ENCODE results near the gene MEGF9. TPM values are rescaled to one million over a fixed set of nuclear protein-coding genes. Genes with fewer than 3 reads are reported as not detected.
"Not testable (repeated sequence)": the region's sequence is repeated elsewhere in the genome, so short reads cannot be mapped to it uniquely, and the experiment has no call there.

The MEGF9 gene
- 8.7 TPM in 2 replicates for total RNA-seq

GRCh38 chr9:120714088-120714845 is at the start of gene MEGF9:
MEGF9 (minus strand) TSS chr9:120714470; CDS start chr9:120714358, 112 bp downstream.
- intact Hi-C loops (cut with micrococcal nuclease): loop anchor here (1.0 to 5.0 kb wide), 7 partner anchors 78 to 658 kb away; partner anchors contain the start of genes CDK5RAP2, FBXW2, PSMD5 and RAB14

- intact Hi-C loops (cut with micrococcal nuclease): no loop called here
Observed at GRCh38 chr9:120761006-120761405, 46.7 kb upstream of the MEGF9 start.

- intact Hi-C loops (cut with micrococcal nuclease): loop anchor here (5.0 kb wide), 3 partner anchors 82 to 312 kb away; partner anchors contain the start of genes CNTRL and PSMD5
Observed at GRCh38 chr9:120759755-120760400, 45.6 kb upstream of the MEGF9 start.

GRCh38 chr9:120758544-120758943 is 44.3 kb upstream of the MEGF9 start:
- intact Hi-C loops (cut with micrococcal nuclease): loop anchor here (5.0 kb wide), 3 partner anchors 84 to 314 kb away; partner anchors contain the start of genes CNTRL and PSMD5

- intact Hi-C loops (cut with micrococcal nuclease): loop anchor here (5.0 kb wide), 3 partner anchors 85 to 315 kb away; partner anchors contain the start of genes CNTRL and PSMD5
Observed at GRCh38 chr9:120757026-120757913, 43.0 kb upstream of the MEGF9 start.

- intact Hi-C loops (cut with micrococcal nuclease): loop anchor here (1.0 to 5.0 kb wide), 4 partner anchors 86 to 316 kb away; partner anchors contain the start of genes CNTRL and PSMD5
Observed at GRCh38 chr9:120756531-120756930, 42.3 kb upstream of the MEGF9 start.

GRCh38 chr9:120755810-120756434 is 41.7 kb upstream of the MEGF9 start:
- intact Hi-C loops (cut with micrococcal nuclease): loop anchor here (1.0 to 5.0 kb wide), 5 partner anchors 86 to 316 kb away; partner anchors contain the start of genes CNTRL and PSMD5

- intact Hi-C loops (cut with micrococcal nuclease): loop anchor here (1.0 to 5.0 kb wide), 4 partner anchors 87 to 317 kb away; partner anchors contain the start of genes CNTRL and PSMD5
Observed at GRCh38 chr9:120755044-120755443, 40.8 kb upstream of the MEGF9 start.

- intact Hi-C loops (cut with micrococcal nuclease): no loop called here
Observed at GRCh38 chr9:120750421-120750820, 36.2 kb upstream of the MEGF9 start.

- intact Hi-C loops (cut with micrococcal nuclease): not testable (repeated sequence)
Observed at GRCh38 chr9:120746366-120746765, 32.1 kb upstream of the MEGF9 start.

- intact Hi-C loops (cut with micrococcal nuclease): no loop called here
Observed at GRCh38 chr9:120745278-120745677, 31.0 kb upstream of the MEGF9 start.

- intact Hi-C loops (cut with micrococcal nuclease): loop anchor here (1.0 to 5.0 kb wide), 2 partner anchors 239 to 317 kb away; no protein-coding TSS in a partner anchor
Observed at GRCh38 chr9:120742951-120743416, 28.7 kb upstream of the MEGF9 start.

GRCh38 chr9:120741701-120742100 is 27.4 kb upstream of the MEGF9 start:
- intact Hi-C loops (cut with micrococcal nuclease): loop anchor here (5.0 kb wide), 1 partner anchor 241 kb away; no protein-coding TSS in a partner anchor

GRCh38 chr9:120741191-120741590 is 26.9 kb upstream of the MEGF9 start:
- intact Hi-C loops (cut with micrococcal nuclease): loop anchor here (5.0 kb wide), 1 partner anchor 241 kb away; no protein-coding TSS in a partner anchor

- intact Hi-C loops (cut with micrococcal nuclease): loop anchor here (5.0 kb wide), 1 partner anchor 242 kb away; no protein-coding TSS in a partner anchor
Observed at GRCh38 chr9:120740132-120740531, 25.9 kb upstream of the MEGF9 start.

GRCh38 chr9:120737416-120738165 is 23.3 kb upstream of the MEGF9 start:
- intact Hi-C loops (cut with micrococcal nuclease): no loop called here

- intact Hi-C loops (cut with micrococcal nuclease): no loop called here
Observed at GRCh38 chr9:120736881-120737280, 22.6 kb upstream of the MEGF9 start.

- intact Hi-C loops (cut with micrococcal nuclease): no loop called here
Observed at GRCh38 chr9:120735415-120736126, 21.3 kb upstream of the MEGF9 start.

Measured in T-helper 2 cell treated with Interferon-gamma antibody and Interleukin-4, amounts not matched to agents 100 ng/mL and 5 ng/mL, for 36 hours (primary cell).